HFFc6 (cell line): ENCODE data around the gene LOC101059915.
A peak's percentile ranks its signal among the peaks of the same experiment; 100 is the strongest.

Experiments used
- DNase-seq: peaks from one replicate; pipeline ENCODE4 v3.0.0-alpha.2; 2018
- H3K27ac Mint-ChIP-seq: 2 replicates; pipeline ENCODE4 v1.8.0; 2020; ENCODE audit warnings: mild to moderate bottlenecking, mixed read lengths
- H3K27me3 Mint-ChIP-seq: 2 replicates; pipeline ENCODE4 v1.8.0; 2021; ENCODE audit warnings: mild to moderate bottlenecking, moderate library complexity, mixed read lengths; ENCODE audit not compliant: insufficient read depth
- H3K36me3 Mint-ChIP-seq: 2 replicates; pipeline ENCODE4 v1.8.0; 2021; ENCODE audit warnings: low read depth, mixed read lengths
- H3K4me1 Mint-ChIP-seq: 2 replicates; pipeline ENCODE4 v1.8.0; 2020; ENCODE audit warnings: low read depth, mixed read lengths
- H3K4me3 Mint-ChIP-seq: 2 replicates; pipeline ENCODE4 v1.8.0; 2020; ENCODE audit warnings: mild to moderate bottlenecking, moderate library complexity, mixed read lengths
- H3K9me3 Mint-ChIP-seq: 2 replicates; pipeline ENCODE4 v1.8.0; 2020; ENCODE audit warnings: mild to moderate bottlenecking, mixed read lengths
- CTCF ChIP-seq: fragments of 200-600 bp; sonication (generic); IDR thresholded peaks from 2 replicates; pipeline ENCODE4 v1.5.0; 2021; ENCODE audit warnings: antibody characterized with exemption, mild to moderate bottlenecking

The LOC101059915 gene

GRCh38 chrX:71634366-71634765, 33.0 kb upstream of the LOC101059915 start:
- no peak overlapping the region for H3K27ac Mint-ChIP-seq
- TF ChIP-seq CTCF = no peak
- H3K4me1 Mint-ChIP-seq = no peaks in the 10 kb centered on the region
- no peaks in the 10 kb centered on the region for H3K9me3 Mint-ChIP-seq
- no peak for DNase-seq
- no peak overlapping the region for H3K4me3 Mint-ChIP-seq
- H3K27me3 Mint-ChIP-seq = no peaks in the 10 kb centered on the region
- H3K36me3 Mint-ChIP-seq = no peaks in the 10 kb centered on the region

GRCh38 chrX:71636438-71637252, 30.7 kb upstream of the LOC101059915 start:
- TF ChIP-seq CTCF = no peak
- Mint-ChIP-seq H3K4me1 (no peaks in the 10 kb centered on the region), H3K9me3 (no peaks in the 10 kb centered on the region), H3K36me3 (no peaks in the 10 kb centered on the region), H3K27ac (no peak overlapping the region), H3K27me3 (no peaks in the 10 kb centered on the region), H3K4me3 (no peak overlapping the region)
- DNase-seq = no peak

GRCh38 chrX:71637253-71637618, 30.1 kb upstream of the LOC101059915 start:
- Mint-ChIP-seq H3K4me1 (no peaks in the 10 kb centered on the region), H3K4me3 (0 out of 2 replicates have a peak overlapping the region, but pooled peaks have one; percentile 22), H3K27me3 (no peaks in the 10 kb centered on the region), H3K36me3 (no peaks in the 10 kb centered on the region), H3K9me3 (no peaks in the 10 kb centered on the region), H3K27ac (peak overlapping the region; percentile 62)
- peak; percentile 3 for DNase-seq
- no peak for TF ChIP-seq CTCF

- H3K9me3 Mint-ChIP-seq = no peaks in the 10 kb centered on the region
- no peak overlapping the region for H3K4me3 Mint-ChIP-seq
- H3K27me3 Mint-ChIP-seq = no peaks in the 10 kb centered on the region
- no peaks in the 10 kb centered on the region for H3K4me1 Mint-ChIP-seq
- DNase-seq = peak; percentile 35
- H3K27ac Mint-ChIP-seq = no peak overlapping the region
- H3K36me3 Mint-ChIP-seq = no peaks in the 10 kb centered on the region
- no peak for TF ChIP-seq CTCF
Measured at GRCh38 chrX:71637848-71638247, 29.5 kb upstream of the LOC101059915 start.

GRCh38 chrX:71638409-71638808, 28.9 kb upstream of the LOC101059915 start:
- Mint-ChIP-seq H3K4me3 (no peak overlapping the region), H3K36me3 (no peaks in the 10 kb centered on the region), H3K4me1 (no peaks in the 10 kb centered on the region), H3K27me3 (no peaks in the 10 kb centered on the region), H3K9me3 (no peaks in the 10 kb centered on the region), H3K27ac (no peak overlapping the region)
- TF ChIP-seq CTCF = no peak
- no peak for DNase-seq
